GM21360 (cell line): ENCODE data around the gene MKNK1.

Experiments
- ATAC-seq: cut with Tn5 transposase; IDR thresholded peaks from one replicate; pipeline ENCODE4 v1.9.1; 2021; ENCODE audit warnings: mild to moderate bottlenecking, moderate library complexity; ENCODE audit not compliant: unreplicated experiment

The MKNK1 gene

GRCh38 chr1:46599059-46599970, 4.8 kb downstream of the MKNK1 start:
- ATAC-seq = no peak

DNA sequence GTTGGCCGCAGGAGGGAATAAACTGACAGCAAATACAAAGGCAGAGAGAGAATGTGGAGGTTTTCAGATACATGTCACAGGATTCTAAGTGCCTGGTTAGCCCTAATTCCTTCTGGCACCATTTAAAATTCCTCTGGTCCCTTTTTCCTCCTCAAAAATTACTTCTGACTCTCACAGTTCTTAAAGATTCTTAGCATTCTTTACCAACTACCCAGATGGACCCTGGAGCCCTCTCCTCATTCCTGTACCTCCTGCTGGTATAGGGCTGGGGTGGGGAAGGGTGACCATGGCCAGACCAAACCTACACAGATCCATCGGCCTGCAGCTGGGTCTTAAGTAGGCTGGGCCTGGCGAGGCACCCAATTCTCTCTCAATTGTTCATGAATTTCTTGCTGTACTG, 7.2 kb downstream of the MKNK1 start:
- no peak for ATAC-seq

- ATAC-seq = no peak
Observed at GRCh38 chr1:46596036-46596435, 8.0 kb downstream of the MKNK1 start.

DNA sequence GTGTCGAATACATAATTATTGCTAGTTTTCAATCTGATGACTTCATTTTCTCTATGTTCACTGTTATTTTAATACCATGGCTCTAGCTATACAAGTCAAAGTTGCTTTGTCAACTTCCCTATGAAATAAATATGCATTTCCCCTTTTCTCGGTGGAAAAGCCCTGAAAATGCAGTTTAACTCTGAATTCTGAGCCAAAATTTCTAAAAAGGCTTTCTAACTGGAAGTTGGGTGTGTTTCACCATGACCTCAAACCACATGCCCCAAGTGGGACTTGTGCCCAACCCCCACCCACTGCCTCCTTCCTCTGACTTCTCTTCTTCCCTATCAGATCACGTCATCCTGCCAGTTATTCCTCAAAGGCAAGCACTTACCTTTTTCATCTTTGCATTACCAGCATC, 8.9 kb downstream of the MKNK1 start:
- no peak for ATAC-seq

- ATAC-seq = no peak
Observed at GRCh38 chr1:46594063-46594462, 10.0 kb downstream of the MKNK1 start.

GRCh38 chr1:46592823-46593222, 11.2 kb downstream of the MKNK1 start:
- ATAC-seq = no peak

GRCh38 chr1:46589529-46589928, 14.5 kb downstream of the MKNK1 start:
- ATAC-seq = no peak

DNA sequence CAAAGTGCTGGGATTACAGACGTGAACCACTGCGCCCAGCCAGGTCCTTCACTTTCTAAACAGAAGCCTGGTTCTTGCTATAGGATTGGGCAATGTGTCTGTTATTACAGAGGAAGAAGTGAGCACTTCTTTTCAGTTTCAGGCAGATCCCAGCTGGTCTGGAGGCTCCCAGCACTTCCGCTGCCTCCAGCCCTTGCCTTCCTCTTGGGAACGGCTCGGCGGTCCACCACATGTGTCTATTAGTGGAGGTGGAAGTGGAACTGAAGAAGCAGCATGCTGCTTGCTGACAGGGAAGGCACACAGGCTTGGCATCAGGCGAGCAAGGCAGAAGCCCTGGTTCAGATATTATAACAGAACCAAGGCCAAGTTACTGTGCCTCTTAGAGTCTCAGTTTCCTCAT, 17.0 kb downstream of the MKNK1 start:
- ATAC-seq = no peak

DNA sequence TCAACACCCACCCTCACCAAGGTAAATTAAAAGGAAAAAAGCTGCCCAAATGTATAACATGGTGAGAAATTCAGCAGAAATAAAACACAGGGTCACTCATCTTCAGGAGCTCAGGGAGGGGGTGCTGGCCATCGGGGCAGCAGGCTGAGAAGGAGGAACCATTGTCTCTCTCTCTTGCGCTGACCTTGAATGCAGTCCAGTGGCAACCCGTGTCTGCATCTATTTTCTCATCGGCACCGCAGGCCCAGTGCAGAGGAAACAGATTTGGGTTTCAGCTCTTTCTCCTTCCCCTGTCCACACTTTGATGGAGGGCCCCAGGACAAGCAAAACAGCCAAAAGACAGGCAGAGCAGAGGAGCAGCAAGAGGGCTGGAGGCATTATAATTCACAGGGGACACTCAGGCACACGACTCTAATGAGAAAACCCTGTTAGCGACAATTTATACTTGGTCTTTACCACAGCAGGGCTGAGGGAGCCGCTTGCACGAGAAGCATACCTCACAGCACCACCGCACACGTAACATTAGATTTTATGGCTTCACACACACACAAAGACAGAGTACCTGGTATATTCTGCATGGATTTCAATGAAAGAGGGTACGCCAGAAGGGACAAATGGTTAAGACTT, 18.6 kb downstream of the MKNK1 start:
- no peak for ATAC-seq

DNA sequence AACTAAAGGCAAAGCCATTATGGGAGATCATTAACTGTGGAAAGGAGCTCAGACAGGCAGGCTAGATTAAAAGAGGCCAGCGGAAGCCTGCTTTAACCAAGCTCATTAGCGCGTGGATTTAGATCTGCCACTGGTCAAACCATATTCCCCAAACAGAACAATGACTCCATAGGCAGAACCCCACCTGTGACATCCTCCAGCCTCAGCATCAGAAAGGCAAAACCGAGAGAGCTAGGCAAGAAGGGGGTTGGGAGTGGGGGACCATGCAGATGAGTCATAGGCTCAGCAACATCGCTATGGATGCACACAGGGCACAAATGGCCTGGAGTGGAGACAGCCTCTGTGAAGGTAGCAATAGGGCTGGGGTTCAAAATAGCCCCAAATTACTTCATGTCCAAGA, 20.6 kb downstream of the MKNK1 start:
- no peak for ATAC-seq

GRCh38 chr1:46582972-46583371, 21.1 kb downstream of the MKNK1 start:
- no peak for ATAC-seq

- ATAC-seq = no peak
Observed at GRCh38 chr1:46581681-46582455, 22.2 kb downstream of the MKNK1 start.

GRCh38 chr1:46580140-46580903, 23.7 kb downstream of the MKNK1 start:
- ATAC-seq = no peak

DNA sequence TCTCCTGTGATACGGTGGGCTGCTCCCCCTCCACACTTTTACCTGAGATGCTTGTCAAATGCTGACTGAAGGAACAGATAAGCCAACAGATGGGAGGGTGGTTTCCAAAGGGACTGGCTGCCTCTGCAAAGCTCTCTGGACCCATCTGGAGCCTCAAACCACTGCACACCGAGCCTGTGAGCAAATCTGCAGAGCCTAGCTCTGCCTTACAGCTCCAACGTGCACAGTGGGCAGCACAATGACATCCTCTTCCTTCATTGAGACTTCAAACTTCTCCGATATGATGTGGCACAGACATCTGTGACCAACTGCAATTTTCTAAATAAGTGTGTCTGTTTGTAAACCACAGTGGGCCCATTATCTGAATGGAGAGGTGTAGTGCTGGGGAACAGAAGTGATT, 26.4 kb downstream of the MKNK1 start:
- no peak for ATAC-seq

DNA sequence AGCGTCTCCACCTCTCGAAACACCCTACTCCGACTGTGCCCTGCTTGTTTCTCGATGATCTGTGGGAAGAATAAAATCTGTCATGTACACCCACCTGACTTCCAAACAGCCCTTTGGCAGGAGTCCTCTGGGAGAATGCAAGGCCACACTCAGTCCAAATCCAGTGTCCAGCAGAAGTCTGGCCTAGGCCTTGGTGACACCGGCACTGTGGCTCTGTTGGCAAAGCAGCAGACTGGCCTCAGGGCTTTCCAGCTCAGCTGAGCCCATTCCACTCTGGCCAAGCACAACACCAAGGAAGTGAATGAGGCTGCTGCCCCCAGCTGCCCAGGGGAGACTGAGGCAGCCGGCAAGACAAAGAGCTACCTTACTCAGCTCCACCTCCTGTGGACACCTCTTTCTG, 27.5 kb downstream of the MKNK1 start:
- ATAC-seq = no peak

DNA sequence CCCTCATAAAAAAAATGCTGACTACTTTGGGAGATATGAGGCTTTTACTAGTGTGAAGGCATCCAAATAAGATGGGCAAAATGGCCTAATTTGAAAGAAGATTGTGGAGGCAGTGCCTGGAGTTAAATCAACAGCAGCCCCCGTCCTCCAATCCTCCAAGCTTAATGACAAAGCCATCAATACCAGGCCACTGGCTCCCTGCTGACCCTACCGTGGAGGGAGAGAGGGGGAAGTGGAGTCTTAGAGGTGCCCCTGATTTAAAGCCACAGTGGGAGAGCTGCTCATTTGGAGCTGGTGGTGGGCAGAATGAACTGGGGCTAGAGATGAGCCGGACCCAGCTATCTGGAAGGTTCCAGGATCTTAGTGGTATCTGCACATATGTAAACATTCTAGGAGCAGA, 28.3 kb downstream of the MKNK1 start:
- no peak for ATAC-seq

DNA sequence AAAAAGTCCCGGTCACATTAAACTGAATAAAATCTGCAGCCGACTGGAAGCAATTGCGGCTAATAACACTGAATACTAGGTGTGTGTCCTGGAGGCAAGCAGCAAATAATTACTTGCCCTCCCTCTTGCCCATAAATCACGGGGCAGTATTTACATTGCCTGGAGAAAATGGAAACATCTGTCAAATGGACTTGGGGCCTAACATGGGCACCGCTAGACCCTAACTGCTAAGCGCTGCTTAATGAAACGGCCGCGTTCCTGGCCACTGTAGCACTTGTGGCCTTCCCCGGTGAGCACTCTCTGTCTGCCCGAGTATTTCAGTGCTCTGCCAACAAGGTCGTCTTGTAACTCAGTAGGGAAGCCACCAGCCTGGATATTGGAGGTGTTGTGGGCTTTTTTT, 28.8 kb downstream of the MKNK1 start:
- no peak for ATAC-seq

GRCh38 chr1:46571691-46572225, 32.3 kb downstream of the MKNK1 start:
- ATAC-seq = no peak

DNA sequence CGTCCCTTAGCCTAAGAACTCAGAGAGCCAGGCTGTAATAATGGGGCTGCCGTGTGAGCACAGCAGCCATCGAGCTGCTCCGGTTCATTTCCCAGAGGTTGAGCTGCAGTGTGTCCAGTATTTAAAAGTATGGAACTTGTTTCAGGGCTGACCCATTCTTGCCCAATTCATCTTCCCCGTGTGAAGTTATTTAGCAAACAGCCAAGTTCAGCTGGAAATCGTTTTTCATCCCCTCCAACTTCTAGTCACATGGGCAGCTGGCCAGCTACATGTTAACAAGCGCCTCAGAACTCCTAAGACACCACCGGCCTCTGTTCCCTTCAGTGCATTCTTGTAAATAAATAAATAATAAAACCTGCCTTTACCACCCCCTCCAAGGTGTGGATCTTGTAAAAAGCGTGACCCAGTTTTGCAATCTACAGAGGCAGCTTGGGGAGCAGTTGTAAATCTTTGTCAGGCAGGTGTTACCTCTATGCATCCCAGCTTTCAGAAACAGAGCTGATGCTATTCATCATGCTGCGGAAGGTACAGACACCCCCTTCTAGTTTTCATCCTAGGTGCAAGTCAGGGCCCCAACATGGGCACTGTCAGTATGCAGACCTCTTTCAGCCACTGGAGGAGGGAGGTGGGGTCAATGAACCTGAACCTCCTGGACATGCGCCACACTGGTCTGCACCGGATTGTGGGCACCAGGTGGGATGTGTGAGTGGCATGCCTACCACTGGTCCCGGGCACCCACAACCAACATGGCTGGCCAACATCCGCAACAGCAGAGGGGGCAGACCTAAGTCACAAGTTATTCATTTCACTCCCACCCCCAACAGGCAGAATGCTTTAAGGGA, 34.0 kb downstream of the MKNK1 start:
- ATAC-seq = no peak

DNA sequence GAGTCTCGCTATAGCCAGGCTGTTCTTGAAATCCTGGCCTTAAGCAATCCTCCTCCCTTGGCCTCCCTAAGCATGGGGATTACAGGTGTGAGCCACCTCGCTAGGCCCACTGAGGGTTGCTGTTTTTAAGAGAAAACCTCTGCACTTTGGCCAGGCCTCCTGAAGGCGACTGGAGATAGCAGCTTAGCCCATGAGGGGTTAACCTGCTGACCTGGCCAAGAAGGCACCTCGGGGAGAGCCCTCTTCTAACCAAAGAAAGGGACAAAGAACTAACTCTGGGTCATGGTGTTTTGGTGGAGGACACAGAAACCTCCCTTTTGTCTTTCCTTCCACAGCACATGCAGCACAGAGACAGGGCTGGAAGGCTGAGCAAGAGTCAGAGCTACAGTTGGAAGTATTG, 35.0 kb downstream of the MKNK1 start:
- ATAC-seq = no peak
